ENCODE measurements around the gene TADA2A.

TADA2A gene

DNA sequence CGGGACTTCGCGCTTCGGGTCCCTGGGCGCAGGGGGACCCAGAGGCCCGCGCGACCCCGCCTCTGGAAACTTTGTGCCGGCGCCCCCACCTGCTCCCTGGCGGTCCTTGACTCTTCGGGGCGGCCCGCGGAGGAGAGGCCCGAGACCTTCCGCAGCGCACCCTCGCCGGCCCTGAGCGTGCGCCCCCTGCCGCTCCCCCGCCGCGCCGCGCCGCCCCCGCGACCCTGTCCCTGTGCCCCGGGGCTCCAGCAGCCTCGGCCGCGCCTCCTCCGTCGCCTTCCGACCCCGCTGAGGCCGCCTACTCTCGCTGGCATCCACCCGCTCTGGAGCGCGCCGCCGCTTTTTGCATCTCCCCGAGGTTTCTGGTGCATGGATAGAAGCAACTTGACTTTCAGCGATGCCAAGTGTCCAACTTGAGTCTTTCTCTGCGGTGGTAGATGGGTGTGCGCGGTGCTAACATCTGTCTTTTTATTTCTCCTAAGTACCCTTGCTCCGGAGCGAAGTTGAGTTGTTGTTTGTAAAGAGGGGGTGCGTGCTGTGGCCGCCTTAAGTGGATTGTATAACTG, 83.4 kb downstream of the TADA2A start:
- Mint-ChIP-seq H3K27ac (peak overlapping the region; percentile 86), H3K4me1 (peaks cover 51% of the 10 kb centered on the region), H3K27me3 (ENCODE audit: low read depth, poor library complexity) (peaks cover 39% of the 10 kb centered on the region), H3K36me3 (ENCODE audit: low read depth) (no peaks in the 10 kb centered on the region), H3K9me3 (no peaks in the 10 kb centered on the region), H3K4me3 (peak overlapping the region; percentile 95)
- peak; percentile 87 for DNase-seq
- TF ChIP-seq, protein P1, sequence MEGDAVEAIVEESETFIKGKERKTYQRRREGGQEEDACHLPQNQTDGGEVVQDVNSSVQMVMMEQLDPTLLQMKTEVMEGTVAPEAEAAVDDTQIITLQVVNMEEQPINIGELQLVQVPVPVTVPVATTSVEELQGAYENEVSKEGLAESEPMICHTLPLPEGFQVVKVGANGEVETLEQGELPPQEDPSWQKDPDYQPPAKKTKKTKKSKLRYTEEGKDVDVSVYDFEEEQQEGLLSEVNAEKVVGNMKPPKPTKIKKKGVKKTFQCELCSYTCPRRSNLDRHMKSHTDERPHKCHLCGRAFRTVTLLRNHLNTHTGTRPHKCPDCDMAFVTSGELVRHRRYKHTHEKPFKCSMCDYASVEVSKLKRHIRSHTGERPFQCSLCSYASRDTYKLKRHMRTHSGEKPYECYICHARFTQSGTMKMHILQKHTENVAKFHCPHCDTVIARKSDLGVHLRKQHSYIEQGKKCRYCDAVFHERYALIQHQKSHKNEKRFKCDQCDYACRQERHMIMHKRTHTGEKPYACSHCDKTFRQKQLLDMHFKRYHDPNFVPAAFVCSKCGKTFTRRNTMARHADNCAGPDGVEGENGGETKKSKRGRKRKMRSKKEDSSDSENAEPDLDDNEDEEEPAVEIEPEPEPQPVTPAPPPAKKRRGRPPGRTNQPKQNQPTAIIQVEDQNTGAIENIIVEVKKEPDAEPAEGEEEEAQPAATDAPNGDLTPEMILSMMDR (IDR thresholded peaks at IDR 0.05) = peak; percentile 30

DNA sequence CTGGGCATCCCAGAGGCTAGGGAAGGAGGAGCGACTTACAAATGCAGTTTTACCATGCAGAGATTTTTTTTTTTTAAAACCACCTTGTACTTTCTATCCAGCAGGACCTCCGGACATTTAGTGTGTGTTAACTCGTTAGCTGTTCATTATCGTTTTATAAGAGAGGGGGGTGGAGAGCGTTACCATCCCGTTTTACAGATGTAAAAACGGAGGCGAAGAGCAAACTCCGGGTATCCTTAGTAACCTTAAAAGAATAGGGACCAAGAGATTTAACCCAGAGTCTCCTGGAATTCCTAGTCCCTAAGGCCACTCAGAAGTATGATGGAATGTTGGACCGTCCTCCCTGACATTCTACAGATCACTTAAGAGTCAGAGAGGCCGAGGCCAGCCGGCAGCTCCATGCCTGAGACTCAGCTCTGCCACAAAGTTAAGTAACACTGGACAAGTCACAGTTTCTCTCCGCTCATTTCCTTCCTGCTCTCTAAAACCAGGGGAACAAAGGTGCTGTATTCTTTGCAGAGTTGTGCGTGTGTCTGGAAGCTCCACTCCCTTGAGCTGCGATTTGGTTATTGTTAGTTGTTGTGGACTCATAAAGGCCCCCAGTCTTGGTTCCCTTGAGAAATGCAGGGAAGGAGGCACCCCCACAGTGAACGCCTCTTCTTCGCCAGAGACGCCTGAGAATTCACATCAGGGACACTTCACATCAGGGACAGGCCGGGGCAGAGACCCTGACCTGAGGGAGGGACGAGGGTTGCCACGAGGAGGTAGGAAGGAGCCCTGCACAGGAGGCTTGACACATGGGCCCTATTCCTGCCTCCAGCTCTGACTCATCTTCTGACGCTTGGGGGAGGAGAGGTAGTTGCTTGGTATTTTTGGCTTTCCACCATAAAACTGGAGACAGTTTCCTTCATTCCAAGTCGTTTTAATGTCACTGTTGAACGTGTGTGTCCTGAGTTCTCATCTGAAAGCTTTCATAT, 84.2 kb downstream of the TADA2A start:
- Mint-ChIP-seq H3K27ac (peak overlapping the region; percentile 86), H3K4me3 (peak overlapping the region; percentile 95), H3K36me3 (ENCODE audit: low read depth) (no peaks in the 10 kb centered on the region), H3K9me3 (no peaks in the 10 kb centered on the region), H3K4me1 (peaks cover 54% of the 10 kb centered on the region), H3K27me3 (ENCODE audit: low read depth, poor library complexity) (peaks cover 39% of the 10 kb centered on the region)
- peak; percentile 34 for DNase-seq
- TF ChIP-seq, protein P1 (IDR thresholded peaks at IDR 0.05) = no peak

DNA sequence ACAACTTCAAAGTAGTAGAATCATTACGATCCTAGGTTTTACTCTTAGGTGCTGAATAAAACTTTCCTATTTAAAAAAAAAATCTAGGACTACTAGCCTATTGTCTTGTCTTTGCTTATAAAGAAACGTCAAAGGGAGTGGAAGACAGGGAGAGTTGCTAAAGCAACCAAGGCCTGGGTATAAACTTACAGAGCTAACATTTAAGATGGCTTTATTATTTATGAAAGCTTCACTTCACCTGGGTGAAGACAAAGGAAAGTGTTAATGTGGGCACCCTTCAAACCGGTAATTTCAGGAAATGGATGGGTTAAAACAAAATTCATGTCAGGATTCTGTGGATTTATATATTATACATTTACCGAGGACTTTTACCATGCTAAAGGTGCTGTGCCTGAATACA, 85.5 kb downstream of the TADA2A start:
- Mint-ChIP-seq H3K27ac (peak overlapping the region; percentile 42), H3K9me3 (no peaks in the 10 kb centered on the region), H3K27me3 (ENCODE audit: low read depth, poor library complexity) (peaks cover 28% of the 10 kb centered on the region), H3K4me1 (peaks cover 54% of the 10 kb centered on the region), H3K4me3 (peak overlapping the region; percentile 95), H3K36me3 (ENCODE audit: low read depth) (no peaks in the 10 kb centered on the region)
- TF ChIP-seq, protein P1 (IDR thresholded peaks at IDR 0.05) = no peak
- DNase-seq = no peak

DNA sequence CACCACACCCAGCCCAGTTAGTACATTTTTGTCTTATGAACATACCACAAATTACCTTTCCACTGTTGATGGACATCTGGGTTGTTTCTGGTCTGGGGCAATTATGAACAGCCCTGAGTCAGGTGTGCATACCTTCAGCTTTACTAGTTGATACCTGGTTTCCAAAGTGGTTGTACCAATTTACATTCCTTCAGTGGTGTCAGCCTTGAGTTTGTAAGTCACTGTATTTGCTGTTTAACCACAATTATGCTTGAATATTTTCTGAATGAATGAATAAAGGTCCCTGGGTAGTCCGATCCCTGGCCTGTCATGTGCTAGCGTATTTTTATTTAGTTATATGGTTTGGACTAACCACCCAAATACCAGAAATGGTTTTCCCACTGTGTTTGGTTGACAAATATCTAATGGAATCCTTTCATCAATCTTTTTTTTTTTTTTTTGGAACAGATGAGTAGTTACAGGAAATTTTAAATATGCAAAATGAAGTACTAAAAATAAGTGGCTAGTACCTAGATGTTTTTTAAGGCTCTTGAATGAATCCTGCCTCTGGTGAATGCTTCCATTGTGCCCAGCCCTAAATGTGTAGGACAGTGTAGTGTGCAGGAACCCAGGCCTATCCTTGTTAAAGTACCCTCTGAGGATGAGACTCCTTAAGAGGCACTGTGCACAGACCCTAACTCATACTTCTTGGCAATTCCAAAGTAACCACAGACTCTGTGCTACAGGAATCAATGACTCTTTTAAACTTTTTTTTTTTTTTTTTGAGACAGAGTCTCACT, 86.8 kb downstream of the TADA2A start:
- no peak for DNase-seq
- H3K36me3 Mint-ChIP-seq (ENCODE audit: low read depth) = peaks cover 5% of the 10 kb centered on the region
- no peak overlapping the region for H3K4me3 Mint-ChIP-seq
- H3K9me3 Mint-ChIP-seq = no peaks in the 10 kb centered on the region
- H3K27ac Mint-ChIP-seq = no peak overlapping the region
- peaks cover 47% of the 10 kb centered on the region for H3K4me1 Mint-ChIP-seq
- H3K27me3 Mint-ChIP-seq (ENCODE audit: low read depth, poor library complexity) = peaks cover 15% of the 10 kb centered on the region
- TF ChIP-seq, protein P1 (IDR thresholded peaks at IDR 0.05) = no peak

DNA sequence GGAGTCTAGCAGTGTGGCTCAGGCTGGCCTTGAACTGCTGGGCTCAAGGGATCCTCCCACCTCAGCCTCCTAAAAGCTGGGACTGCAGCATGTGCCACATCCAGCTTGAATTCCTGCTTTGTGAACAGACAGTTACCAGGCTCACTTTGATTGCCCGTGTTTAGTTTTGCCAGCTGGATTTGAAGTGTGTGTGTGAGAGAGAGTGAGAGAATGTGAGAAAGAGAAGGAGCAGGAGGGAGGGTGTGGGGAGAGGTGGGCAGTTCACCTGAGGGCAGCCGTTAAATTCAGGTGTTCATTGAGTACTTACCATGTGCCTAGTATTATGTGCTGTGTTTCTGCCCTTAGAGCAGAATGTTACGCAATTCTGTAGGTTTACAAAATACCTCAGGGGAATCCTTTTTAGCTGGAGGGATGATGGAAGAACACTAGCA, 87.7 kb downstream of the TADA2A start:
- Mint-ChIP-seq H3K4me1 (peaks cover 44% of the 10 kb centered on the region), H3K27me3 (ENCODE audit: low read depth, poor library complexity) (peaks cover 5% of the 10 kb centered on the region), H3K9me3 (no peaks in the 10 kb centered on the region), H3K36me3 (ENCODE audit: low read depth) (peaks cover 5% of the 10 kb centered on the region), H3K27ac (no peak overlapping the region), H3K4me3 (no peak overlapping the region)
- no peak for DNase-seq
- TF ChIP-seq, protein P1 (IDR thresholded peaks at IDR 0.05) = no peak
